ENCODE results near the gene POLR1C. TPM values are rescaled to one million over a fixed set of nuclear protein-coding genes. Genes with fewer than 3 reads are reported as not detected.

Gene POLR1C
- total and polyA plus RNA-seq, 5 donors = 13.9 to 24.8 (median 14.2) TPM

- Histone ChIP-seq H3K9me3 (ENCODE audit: control insufficient read depth, low read length) (no peaks in the 10 kb centered on the region), H3K27me3 (ENCODE audit: control insufficient read depth, insufficient read depth) (no peaks in the 10 kb centered on the region), H3K4me1 (ENCODE audit: control insufficient read depth, insufficient read depth, low read length) (peaks cover 9% of the 10 kb centered on the region), H3K27ac (ENCODE audit: low read length) (peak within 1 kb of the TSS; percentile 51), H3K4me3 (ENCODE audit: low read length) (peak within 1 kb of the TSS; percentile 88)
- 1% methylated on average over 34 of the region's 34 CpGs for WGBS
- peak; percentile 93 to 98 (median 97) for DNase-seq
- peak; percentile 100 for ATAC-seq
- intact Hi-C loops (cut with DNase I) = no loop called here
Observed at GRCh38 chr6:43477235-43478007, 39.5 kb upstream of the POLR1C start, which contains the start of gene TJAP1. TJAP1 (plus strand) TSS chr6:43477570; CDS start chr6:43499002, 21,432 bp downstream.

GRCh38 chr6:43478008-43478372 lies 38.9 kb upstream of the POLR1C start:
- WGBS = 21% methylated on average over 3 of the region's 3 CpGs
- peaks cover 9% of the 10 kb centered on the region for H3K4me1 ChIP-seq (ENCODE audit: control insufficient read depth, insufficient read depth, low read length)
- DNase-seq (no peak), ATAC-seq (peak in 1 of 2 donors; percentile 4)
- H3K27ac ChIP-seq (ENCODE audit: low read length) = no peak overlapping the region
- intact Hi-C loops (cut with DNase I) = no loop called here
- H3K9me3 ChIP-seq (ENCODE audit: control insufficient read depth, low read length) = no peaks in the 10 kb centered on the region
- no peaks in the 10 kb centered on the region for H3K27me3 ChIP-seq (ENCODE audit: control insufficient read depth, insufficient read depth)
- peak overlapping the region; percentile 88 for H3K4me3 ChIP-seq (ENCODE audit: low read length)

GRCh38 chr6:43481075-43481474 lies 35.8 kb upstream of the POLR1C start:
- ATAC-seq = no peak
- WGBS = 88% methylated on average over 2 of the region's 2 CpGs

GRCh38 chr6:43481591-43482236 lies 35.2 kb upstream of the POLR1C start:
- Histone ChIP-seq H3K9me3 (ENCODE audit: control insufficient read depth, low read length) (no peaks in the 10 kb centered on the region), H3K27me3 (ENCODE audit: control insufficient read depth, insufficient read depth) (no peaks in the 10 kb centered on the region), H3K4me1 (ENCODE audit: control insufficient read depth, insufficient read depth, low read length) (peaks cover 9% of the 10 kb centered on the region), H3K4me3 (ENCODE audit: low read length) (no peak overlapping the region), H3K27ac (ENCODE audit: low read length) (no peak overlapping the region)
- 75% methylated on average over 11 of the region's 11 CpGs for WGBS
- DNase-seq (no peak), ATAC-seq (no peak)
- intact Hi-C loops (cut with DNase I) = no loop called here

More at GRCh38 chr6:43481075-43481474, 35.8 kb upstream of the POLR1C start:
- Histone ChIP-seq H3K4me3 (ENCODE audit: low read length) (no peak overlapping the region), H3K4me1 (ENCODE audit: control insufficient read depth, insufficient read depth, low read length) (peaks cover 9% of the 10 kb centered on the region), H3K27me3 (ENCODE audit: control insufficient read depth, insufficient read depth) (no peaks in the 10 kb centered on the region), H3K9me3 (ENCODE audit: control insufficient read depth, low read length) (no peaks in the 10 kb centered on the region), H3K27ac (ENCODE audit: low read length) (no peak overlapping the region)
- intact Hi-C loops (cut with DNase I) = no loop called here
- no peak for DNase-seq

- ATAC-seq (no peak), DNase-seq (peak in 1 of 3 donors; percentile 7)
- H3K9me3 ChIP-seq (ENCODE audit: control insufficient read depth, low read length) = no peaks in the 10 kb centered on the region
- H3K27ac ChIP-seq (ENCODE audit: low read length) = no peak overlapping the region
- no peaks in the 10 kb centered on the region for H3K27me3 ChIP-seq (ENCODE audit: control insufficient read depth, insufficient read depth)
- H3K4me3 ChIP-seq (ENCODE audit: low read length) = no peak overlapping the region
- 56% methylated on average over 4 of the region's 4 CpGs for WGBS
- intact Hi-C loops (cut with DNase I) = no loop called here
- H3K4me1 ChIP-seq (ENCODE audit: control insufficient read depth, insufficient read depth, low read length) = peaks cover 18% of the 10 kb centered on the region
Observed at GRCh38 chr6:43488667-43489276, 28.1 kb upstream of the POLR1C start.

- Histone ChIP-seq H3K9me3 (ENCODE audit: control insufficient read depth, low read length) (no peaks in the 10 kb centered on the region), H3K4me3 (ENCODE audit: low read length) (no peak overlapping the region), H3K4me1 (ENCODE audit: control insufficient read depth, insufficient read depth, low read length) (peaks cover 18% of the 10 kb centered on the region), H3K27me3 (ENCODE audit: control insufficient read depth, insufficient read depth) (no peaks in the 10 kb centered on the region), H3K27ac (ENCODE audit: low read length) (no peak overlapping the region)
- WGBS = 69% methylated on average over 12 of the region's 12 CpGs
- ATAC-seq (peak in 1 of 2 donors; percentile 18), DNase-seq (peak in 1 of 3 donors; percentile 51)
- intact Hi-C loops (cut with DNase I) = no loop called here
Observed at GRCh38 chr6:43489277-43490072, 27.4 kb upstream of the POLR1C start.

- WGBS = 48% methylated on average over 6 of the region's 6 CpGs
- intact Hi-C loops (cut with DNase I) = no loop called here
- Histone ChIP-seq H3K27ac (ENCODE audit: low read length) (no peak overlapping the region), H3K27me3 (ENCODE audit: control insufficient read depth, insufficient read depth) (no peaks in the 10 kb centered on the region), H3K4me1 (ENCODE audit: control insufficient read depth, insufficient read depth, low read length) (peaks cover 19% of the 10 kb centered on the region), H3K9me3 (ENCODE audit: control insufficient read depth, low read length) (no peaks in the 10 kb centered on the region), H3K4me3 (ENCODE audit: low read length) (no peak overlapping the region)
- DNase-seq (peak in 1 of 3 donors; percentile 54), ATAC-seq (no peak)
Observed at GRCh38 chr6:43490523-43490939, 26.4 kb upstream of the POLR1C start.

- DNase-seq (peak; percentile 87 to 94 (median 93)), ATAC-seq (peak; percentile 82 to 84)
- H3K27ac ChIP-seq (ENCODE audit: low read length) = peak overlapping the region; percentile 58
- H3K4me3 ChIP-seq (ENCODE audit: low read length) = no peak overlapping the region
- intact Hi-C loops (cut with DNase I) = no loop called here
- WGBS = 19% methylated on average over 10 of the region's 10 CpGs
- H3K4me1 ChIP-seq (ENCODE audit: control insufficient read depth, insufficient read depth, low read length) = peaks cover 22% of the 10 kb centered on the region
- no peaks in the 10 kb centered on the region for H3K27me3 ChIP-seq (ENCODE audit: control insufficient read depth, insufficient read depth)
- H3K9me3 ChIP-seq (ENCODE audit: control insufficient read depth, low read length) = no peaks in the 10 kb centered on the region
Observed at GRCh38 chr6:43491750-43492661, 24.9 kb upstream of the POLR1C start.

GRCh38 chr6:43492673-43493072 lies 24.2 kb upstream of the POLR1C start:
- 49% methylated on average over 3 of the region's 3 CpGs for WGBS
- Histone ChIP-seq H3K4me1 (ENCODE audit: control insufficient read depth, insufficient read depth, low read length) (peaks cover 22% of the 10 kb centered on the region), H3K4me3 (ENCODE audit: low read length) (no peak overlapping the region), H3K9me3 (ENCODE audit: control insufficient read depth, low read length) (no peaks in the 10 kb centered on the region), H3K27me3 (ENCODE audit: control insufficient read depth, insufficient read depth) (no peaks in the 10 kb centered on the region), H3K27ac (ENCODE audit: low read length) (no peak overlapping the region)
- intact Hi-C loops (cut with DNase I) = no loop called here
- no peak for DNase-seq
- ATAC-seq = no peak

GRCh38 chr6:43493230-43493629 lies 23.7 kb upstream of the POLR1C start:
- 88% methylated on average over 2 of the region's 2 CpGs for WGBS
- intact Hi-C loops (cut with DNase I) = no loop called here
- Histone ChIP-seq H3K4me3 (ENCODE audit: low read length) (no peak overlapping the region), H3K4me1 (ENCODE audit: control insufficient read depth, insufficient read depth, low read length) (peaks cover 22% of the 10 kb centered on the region), H3K9me3 (ENCODE audit: control insufficient read depth, low read length) (no peaks in the 10 kb centered on the region), H3K27me3 (ENCODE audit: control insufficient read depth, insufficient read depth) (no peaks in the 10 kb centered on the region), H3K27ac (ENCODE audit: low read length) (no peak overlapping the region)
- DNase-seq = no peak
- no peak for ATAC-seq
